ENCODE measurements around the gene TMEM164. TPM values are rescaled to one million over a fixed set of nuclear protein-coding genes. Genes with fewer than 3 reads are reported as not detected.
"Not testable (repeated sequence)": the region's sequence is repeated elsewhere in the genome, so short reads cannot be mapped to it uniquely, and the experiment has no call there.

The TMEM164 gene
- total RNA-seq, 2 donors from 2014 or later: 18.0 to 20.2 TPM

DNA sequence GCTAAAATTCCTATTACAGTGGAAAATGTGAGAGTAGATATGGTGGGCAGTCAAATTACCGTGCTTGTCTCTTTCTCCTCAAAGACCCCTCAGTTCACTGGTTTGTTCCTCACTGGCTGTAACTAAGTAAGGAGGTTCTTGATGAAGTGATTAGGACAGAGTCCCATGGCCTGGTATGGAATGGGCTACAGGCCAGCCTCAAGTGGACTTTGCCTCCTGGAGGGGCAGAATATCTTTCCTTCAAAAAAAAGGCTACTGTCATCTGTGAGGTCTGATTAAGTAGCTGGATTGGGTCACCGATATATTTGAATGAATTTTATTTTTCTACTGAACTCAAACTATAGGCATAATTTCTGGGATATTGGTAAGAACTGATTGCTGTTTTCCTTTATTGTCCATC lies 38.5 kb upstream of the TMEM164 start:
- no peak overlapping the region for H3K4me3 ChIP-seq
- H3K36me3 ChIP-seq: no peaks in the 10 kb centered on the region
- no peak for DNase-seq (ENCODE audit: low spot score)
- no peaks in the 10 kb centered on the region for H3K27me3 ChIP-seq (replicated peaks; ENCODE audit: insufficient read depth)
- H3K27ac ChIP-seq: no peak overlapping the region
- H3K9me3 ChIP-seq: no peaks in the 10 kb centered on the region
- TF ChIP-seq, protein P1, sequence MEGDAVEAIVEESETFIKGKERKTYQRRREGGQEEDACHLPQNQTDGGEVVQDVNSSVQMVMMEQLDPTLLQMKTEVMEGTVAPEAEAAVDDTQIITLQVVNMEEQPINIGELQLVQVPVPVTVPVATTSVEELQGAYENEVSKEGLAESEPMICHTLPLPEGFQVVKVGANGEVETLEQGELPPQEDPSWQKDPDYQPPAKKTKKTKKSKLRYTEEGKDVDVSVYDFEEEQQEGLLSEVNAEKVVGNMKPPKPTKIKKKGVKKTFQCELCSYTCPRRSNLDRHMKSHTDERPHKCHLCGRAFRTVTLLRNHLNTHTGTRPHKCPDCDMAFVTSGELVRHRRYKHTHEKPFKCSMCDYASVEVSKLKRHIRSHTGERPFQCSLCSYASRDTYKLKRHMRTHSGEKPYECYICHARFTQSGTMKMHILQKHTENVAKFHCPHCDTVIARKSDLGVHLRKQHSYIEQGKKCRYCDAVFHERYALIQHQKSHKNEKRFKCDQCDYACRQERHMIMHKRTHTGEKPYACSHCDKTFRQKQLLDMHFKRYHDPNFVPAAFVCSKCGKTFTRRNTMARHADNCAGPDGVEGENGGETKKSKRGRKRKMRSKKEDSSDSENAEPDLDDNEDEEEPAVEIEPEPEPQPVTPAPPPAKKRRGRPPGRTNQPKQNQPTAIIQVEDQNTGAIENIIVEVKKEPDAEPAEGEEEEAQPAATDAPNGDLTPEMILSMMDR (IDR thresholded peaks at IDR 0.05): no peak
- no peak for ATAC-seq (ENCODE audit: insufficient number of reproducible peaks, low FRiP score, low read depth)
- H3K4me1 ChIP-seq (ENCODE audit: control insufficient read depth in 1 of 2, low read depth in 2 of 2): no peaks in the 10 kb centered on the region

DNA sequence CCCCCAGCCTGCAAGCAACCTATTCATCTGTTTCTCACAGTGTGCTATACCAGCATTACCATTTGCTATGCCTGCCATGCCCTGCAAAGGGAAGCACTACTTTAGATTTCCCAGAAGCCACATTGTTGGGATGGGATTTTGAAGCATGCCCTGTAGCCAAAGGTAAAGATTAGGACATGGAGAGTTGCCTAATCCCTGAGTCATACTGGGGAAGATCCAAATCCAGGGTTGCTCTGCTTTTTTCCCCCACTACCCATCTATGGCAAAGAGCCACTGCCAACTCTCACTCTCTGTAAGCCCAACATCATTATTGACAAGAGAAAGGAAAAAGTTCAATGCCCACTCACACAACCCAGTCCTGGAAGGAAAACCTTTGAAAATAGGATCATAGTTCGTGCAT lies 36.7 kb upstream of the TMEM164 start:
- no peak overlapping the region for H3K4me3 ChIP-seq
- no peaks in the 10 kb centered on the region for H3K27me3 ChIP-seq (replicated peaks; ENCODE audit: insufficient read depth)
- no peaks in the 10 kb centered on the region for H3K9me3 ChIP-seq
- DNase-seq (ENCODE audit: low spot score) (no peak), ATAC-seq (ENCODE audit: insufficient number of reproducible peaks, low FRiP score, low read depth) (no peak)
- no peaks in the 10 kb centered on the region for H3K36me3 ChIP-seq
- TF ChIP-seq, protein P1 (IDR thresholded peaks at IDR 0.05): no peak
- no peaks in the 10 kb centered on the region for H3K4me1 ChIP-seq (ENCODE audit: control insufficient read depth in 1 of 2, low read depth in 2 of 2)
- H3K27ac ChIP-seq: no peak overlapping the region

- H3K36me3 ChIP-seq: no peaks in the 10 kb centered on the region
- H3K27me3 ChIP-seq (replicated peaks; ENCODE audit: insufficient read depth): no peaks in the 10 kb centered on the region
- H3K9me3 ChIP-seq: no peaks in the 10 kb centered on the region
- ATAC-seq (ENCODE audit: insufficient number of reproducible peaks, low FRiP score, low read depth): no peak
- H3K27ac ChIP-seq: no peak overlapping the region
- no peak for DNase-seq (ENCODE audit: low spot score)
- H3K4me3 ChIP-seq: no peak overlapping the region
- TF ChIP-seq, protein P1 (IDR thresholded peaks at IDR 0.05): no peak
- H3K4me1 ChIP-seq (ENCODE audit: control insufficient read depth in 1 of 2, low read depth in 2 of 2): no peaks in the 10 kb centered on the region
These were observed 35.8 kb upstream of the TMEM164 start for GRCh38 chrX:109967156-109967555.

DNA sequence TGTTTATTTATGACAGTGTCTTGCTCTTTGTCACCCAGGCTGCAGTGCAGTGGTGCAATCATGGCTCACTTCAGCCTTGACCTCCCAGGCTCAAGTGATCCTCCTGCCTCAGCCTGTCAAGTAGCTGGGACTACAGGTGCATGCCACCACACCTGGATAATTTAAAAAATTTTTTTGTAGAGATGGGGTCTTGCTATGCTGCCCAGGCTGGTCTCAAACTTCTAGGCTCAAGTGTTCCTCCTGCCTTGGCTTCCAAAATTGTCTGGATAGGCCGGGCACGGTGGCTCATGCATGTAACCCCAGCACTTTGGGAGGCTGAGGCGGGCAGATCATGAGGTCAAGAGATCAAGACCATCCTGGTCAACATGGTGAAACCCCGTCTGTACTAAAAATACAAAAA lies 32.1 kb upstream of the TMEM164 start:
- H3K4me3 ChIP-seq; ATAC-seq (ENCODE audit: insufficient number of reproducible peaks, low FRiP score, low read depth); DNase-seq (ENCODE audit: low spot score); H3K4me1 ChIP-seq (ENCODE audit: control insufficient read depth in 1 of 2, low read depth in 2 of 2); H3K9me3 ChIP-seq; H3K27me3 ChIP-seq (replicated peaks; ENCODE audit: insufficient read depth); H3K36me3 ChIP-seq; H3K27ac ChIP-seq: not testable (repeated sequence)

- TF ChIP-seq, protein P1 (IDR thresholded peaks at IDR 0.05): no peak
- H3K4me1 ChIP-seq (ENCODE audit: control insufficient read depth in 1 of 2, low read depth in 2 of 2): no peaks in the 10 kb centered on the region
- H3K9me3 ChIP-seq: no peaks in the 10 kb centered on the region
- no peaks in the 10 kb centered on the region for H3K27me3 ChIP-seq (replicated peaks; ENCODE audit: insufficient read depth)
- ATAC-seq (ENCODE audit: insufficient number of reproducible peaks, low FRiP score, low read depth): no peak
- no peak overlapping the region for H3K4me3 ChIP-seq
- no peak overlapping the region for H3K27ac ChIP-seq
- no peaks in the 10 kb centered on the region for H3K36me3 ChIP-seq
- DNase-seq (ENCODE audit: low spot score): no peak
These were observed 27.8 kb upstream of the TMEM164 start for GRCh38 chrX:109974906-109975655.

- H3K27me3 ChIP-seq (replicated peaks; ENCODE audit: insufficient read depth); H3K4me1 ChIP-seq (ENCODE audit: control insufficient read depth in 1 of 2, low read depth in 2 of 2); DNase-seq (ENCODE audit: low spot score); H3K36me3 ChIP-seq; H3K9me3 ChIP-seq; H3K4me3 ChIP-seq; ATAC-seq (ENCODE audit: insufficient number of reproducible peaks, low FRiP score, low read depth); H3K27ac ChIP-seq: not testable (repeated sequence)
These were observed 17.7 kb upstream of the TMEM164 start for GRCh38 chrX:109985210-109985609.

All from thoracic aorta (tissue), 2 donors.